A549 treated with dexamethasone at 1 μM for 4 hours (cell line): ENCODE measurements around the gene XIAP. TPM values are rescaled to one million over a fixed set of nuclear protein-coding genes. Genes with fewer than 3 reads are reported as not detected.

Source experiments
- total RNA-seq: library from RNA; stranded (reverse); fragments of 200-300 nt; extraction: Qiagen RNA extraction; gene quantifications from 5 replicates; pipeline ENCODE4 v1.2.3, GENCODE V29; 2022

Gene XIAP
- 27.5 to 39.5 TPM (median 35.0 TPM) in 5 replicates for total RNA-seq

DNA sequence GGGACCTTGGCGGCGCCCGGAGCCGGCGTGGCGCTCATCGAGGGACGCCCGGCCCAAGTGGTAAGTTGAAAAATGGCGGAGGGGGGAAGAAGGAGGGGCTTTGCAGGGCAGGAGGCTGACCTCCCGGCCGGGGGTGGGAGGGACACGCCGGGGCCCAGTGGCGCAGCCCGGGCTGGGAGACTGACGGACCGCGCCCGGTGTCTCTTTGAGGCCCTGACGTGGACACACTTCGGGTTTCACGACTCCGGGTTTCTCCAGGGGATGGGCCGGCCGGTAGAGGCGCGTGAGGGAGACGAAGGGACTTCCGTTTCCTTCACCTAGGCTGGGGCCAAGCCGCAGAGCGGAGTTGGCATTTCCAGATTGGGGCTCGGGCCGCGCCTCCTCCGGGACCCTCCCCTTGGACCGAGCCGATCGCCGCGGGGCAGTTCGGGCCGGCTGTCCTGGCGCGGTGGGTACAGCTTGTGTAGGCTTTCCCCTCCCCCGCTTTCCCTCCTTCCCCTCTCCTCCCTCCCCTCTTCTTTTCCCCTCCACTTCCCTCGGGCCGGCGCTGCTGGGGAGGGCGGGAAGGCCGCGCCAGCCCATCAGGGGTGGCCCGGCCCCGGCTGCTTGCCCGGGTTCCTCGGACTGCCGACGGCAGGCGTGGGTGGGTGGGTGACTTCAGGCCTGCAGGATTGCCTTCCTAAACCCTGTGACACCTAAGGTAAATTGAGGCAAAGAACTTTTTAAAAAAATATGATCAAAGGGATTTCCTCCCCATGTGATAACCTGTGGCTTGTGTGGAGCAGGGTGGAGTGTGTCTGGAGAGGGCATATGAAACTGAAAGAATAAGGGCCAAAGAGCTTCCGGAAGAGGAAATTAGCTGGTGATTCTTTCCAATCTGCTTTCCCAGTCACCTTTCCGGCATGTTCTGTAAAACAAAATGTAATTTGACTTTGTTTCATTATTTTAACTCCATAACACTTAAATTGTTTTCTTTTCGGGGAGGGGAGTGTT lies at the start of gene XIAP:
Gene XIAP (plus strand): TSS at position 208 of the 993 bp plus-strand sequence. CDS start 25,610 bp downstream, outside the sequence.

DNA sequence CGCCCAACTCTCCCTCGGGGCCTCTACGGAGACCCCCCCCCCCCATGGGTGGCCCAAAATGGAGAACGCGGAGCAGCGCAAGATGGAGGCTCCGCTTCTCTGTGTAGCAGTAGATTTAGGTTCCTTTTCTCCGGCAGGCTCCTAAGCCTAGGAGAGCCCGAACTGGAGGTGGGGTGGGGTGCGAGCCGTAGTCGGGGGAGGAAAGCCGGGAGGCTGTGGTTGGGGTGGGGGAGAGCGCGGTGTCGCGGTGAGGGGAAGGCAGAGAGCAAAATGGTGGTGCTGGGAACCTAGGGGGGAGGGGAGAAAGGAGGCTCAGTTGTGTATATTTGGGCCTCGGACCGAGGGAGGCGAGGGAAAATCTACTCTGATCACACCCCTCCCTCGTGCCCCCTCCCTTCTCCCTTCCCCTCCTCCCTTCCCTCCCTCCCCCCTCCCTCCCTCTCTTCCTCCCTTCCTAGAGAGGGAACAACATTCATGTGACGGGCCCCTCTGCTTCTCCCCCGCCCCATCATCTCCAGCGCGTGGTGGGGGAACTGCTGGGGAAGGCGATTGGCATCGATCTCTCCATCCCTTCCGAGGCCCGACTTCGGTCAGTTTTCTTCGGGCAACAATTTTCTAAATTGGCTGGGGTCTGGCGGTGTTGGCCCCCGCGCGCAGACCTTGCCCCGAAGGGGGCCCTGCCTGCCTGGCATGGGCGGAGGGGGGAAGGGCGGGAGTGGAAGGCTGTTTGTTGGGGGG lies 101.6 kb downstream of the XIAP start, which contains the start of gene STAG2:
Gene STAG2 (plus strand): TSS at position 439 of the 738 bp plus-strand sequence. CDS start 60,922 bp downstream, outside the sequence.

Other genes with a start within 250 kb of the XIAP start
- 47.0 to 54.2 TPM (median 51.2 TPM) in 5 replicates for gene THOC2, start 127.0 kb upstream of the XIAP start, total RNA-seq
- 30.0 to 49.8 TPM (median 43.5 TPM) in 5 replicates for gene STAG2, start 101.7 kb downstream of the XIAP start, total RNA-seq